ENCODE measurements around the gene DAB1. TPM values are rescaled to one million over a fixed set of nuclear protein-coding genes. Genes with fewer than 3 reads are reported as not detected.

Gene DAB1
- total and polyA plus RNA-seq, 2 of the 8 experiments (the other 6 are each of a cell fraction or from before 2014, with no cell fraction given) = 4.4 to 11.8 TPM

DNA sequence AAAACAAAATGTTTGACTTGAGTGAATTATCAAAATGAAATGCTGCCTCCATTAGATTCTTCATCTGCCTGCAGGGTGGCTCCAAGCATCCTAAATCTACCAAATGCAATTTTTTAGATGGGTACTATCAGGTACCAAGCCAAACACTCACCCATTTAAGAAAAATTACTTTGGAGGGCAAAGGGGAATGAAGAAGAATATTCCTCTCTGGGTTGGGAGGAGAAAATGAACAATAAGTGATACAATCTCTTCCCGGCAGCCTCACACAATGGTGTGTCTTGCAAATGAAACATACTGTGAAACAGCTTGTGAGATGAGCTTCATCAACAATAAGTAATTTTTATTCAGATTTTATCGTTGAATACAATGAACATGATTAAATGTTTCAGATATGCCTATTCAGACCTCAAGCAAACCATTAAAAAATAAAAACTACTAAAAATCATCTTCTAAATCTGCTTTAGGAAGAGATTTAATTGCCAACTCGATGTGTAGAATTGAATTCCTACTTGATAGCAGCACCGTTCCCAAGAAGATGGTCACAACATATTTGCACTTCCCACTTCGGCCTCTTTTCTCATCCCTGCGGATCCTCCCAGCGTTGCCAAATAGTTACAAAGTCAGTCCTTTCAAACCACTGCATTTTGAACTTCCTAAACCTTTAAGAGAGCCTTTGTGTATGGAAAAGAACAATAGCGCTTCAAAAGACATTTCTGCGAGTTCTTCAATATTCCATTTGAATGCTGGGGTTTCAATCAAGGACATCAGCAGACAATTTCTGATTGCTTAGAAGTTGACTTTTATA lies 2.7 kb downstream of the DAB1 start:
- peaks cover 0 to 15% (median 1%) of the 10 kb centered on the region in 4 experiments; a peak in 5 of 7 replicates for H3K4me1 ChIP-seq (replicated peaks in 1 of 4; ENCODE audit: control insufficient read depth in 3 of 4, insufficient read depth in 4 of 4, low read length in 3 of 4)
- H2BK20ac ChIP-seq (ENCODE audit: low read length) = no peak overlapping the region
- WGBS, 2 experiments (ENCODE audit: extremely low coverage in 1 of 2, insufficient coverage in 1 of 2, insufficient read length in 1 of 2, insufficient replicate concordance in 2 of 2, low coverage in 1 of 2, low lambda C conversion rate in 2 of 2, missing lambda C conversion rate in 1 of 2) = 17% methylated on average over 9 of the region's 9 CpGs; no CpG with 5 or more reads in 1 of the 2 experiments
- no peaks in the 10 kb centered on the region for H3K36me3 ChIP-seq (ENCODE audit: control insufficient read depth in 2 of 4, insufficient read depth in 4 of 4, low read length in 3 of 4)
- H3K4ac ChIP-seq (replicated peaks; ENCODE audit: insufficient read length, low read depth, low read length) = no peak overlapping the region
- H3K14ac ChIP-seq (ENCODE audit: insufficient read length) = no peak overlapping the region
- CTCF ChIA-PET (ENCODE audit: partially characterized antibody) = interaction anchor here (1.6 kb wide), 1 partner anchor 74 kb away, joined by 3 read pairs; no protein-coding TSS in a partner anchor
- peaks cover 0 to 11% (median 1%) of the 10 kb centered on the region in 4 experiments; a peak in 3 of 7 replicates for H3K27me3 ChIP-seq (replicated peaks in 1 of 4; ENCODE audit: control insufficient read depth in 3 of 4, extremely low read depth in 1 of 4, insufficient read depth in 3 of 4, low read length in 3 of 4)
- H2BK15ac ChIP-seq (ENCODE audit: low read length) = no peak overlapping the region
- no peak overlapping the region; a peak in 2 of 7 replicates for H3K9ac ChIP-seq (replicated peaks in 1 of 4; ENCODE audit: extremely low read depth in 1 of 4, low read depth in 3 of 4, low read length in 3 of 4)
- no peak overlapping the region for H3K23ac ChIP-seq (ENCODE audit: insufficient read length)
- no peak overlapping the region for H3K27ac ChIP-seq (ENCODE audit: low read depth, low read length)
- DNase-seq (ENCODE audit: low read depth in 1 of 2, low spot score in 2 of 2) = no peak
- H3K18ac ChIP-seq (ENCODE audit: extremely low read depth, low read length) = no peak overlapping the region
- no peak overlapping the region for H2BK12ac ChIP-seq (ENCODE audit: low read depth, low read length)
- H2AFZ ChIP-seq (ENCODE audit: low read length) = no peak overlapping the region
- H2BK120ac ChIP-seq (replicated peaks; ENCODE audit: low read depth, low read length) = no peak overlapping the region
- H3K4me2 ChIP-seq (ENCODE audit: insufficient read depth in 1 of 2, low read depth in 2 of 2, low read length in 2 of 2) = peak overlapping the region; percentile 78 to 100
- peak overlapping the region; percentile 18 to 81 (median 39); a peak in 5 of 8 replicates for H3K4me3 ChIP-seq (ENCODE audit: extremely low read depth in 1 of 4, insufficient read depth in 2 of 4, low read depth in 3 of 4, low read length in 4 of 4)
- no peak overlapping the region for H4K8ac ChIP-seq (ENCODE audit: extremely low read depth, insufficient read depth, low read length)
- no peak overlapping the region for H2AK5ac ChIP-seq (ENCODE audit: low read depth, low read length)
- FAIRE-seq = peak; percentile 28
- no peak overlapping the region for H3K56ac ChIP-seq (replicated peaks; ENCODE audit: insufficient read length, low read depth, low read length)
- peaks cover 0 to 3% of the 10 kb centered on the region in 2 experiments; a peak in 1 of 4 replicates for H3K79me2 ChIP-seq (ENCODE audit: control insufficient read depth in 1 of 2, insufficient read depth in 2 of 2, low read length in 2 of 2)
- H4K20me1 ChIP-seq (replicated peaks in 1 of 2; ENCODE audit: control insufficient read depth in 1 of 2, insufficient read depth in 2 of 2, low read length in 2 of 2) = no peaks in the 10 kb centered on the region
- H4K91ac ChIP-seq (replicated peaks; ENCODE audit: insufficient read length, low read length) = no peak overlapping the region
- POLR2A ChIA-PET (ENCODE audit: partially characterized antibody) = no interaction called here
- no peak overlapping the region for H4K5ac ChIP-seq (ENCODE audit: insufficient read length, low read depth, low read length)
- H3K79me1 ChIP-seq (ENCODE audit: low read depth, low read length) = no peaks in the 10 kb centered on the region
- no peaks in the 10 kb centered on the region for H3K9me3 ChIP-seq (ENCODE audit: insufficient read depth in 2 of 2, low read depth in 1 of 2, low read length in 1 of 2)
- peaks cover 19% of the 10 kb centered on the region for H3K23me2 ChIP-seq (ENCODE audit: low read depth, low read length)
- H2BK5ac ChIP-seq (ENCODE audit: low read depth, low read length) = no peak overlapping the region
- TF ChIP-seq RBBP5 (IDR thresholded peaks at IDR 0.05; ENCODE audit: borderline replicate concordance, low read depth, low read length) = no peak
- no peak for TF ChIP-seq RFX5 (IDR thresholded peaks at IDR 0.05; ENCODE audit: borderline replicate concordance, low read depth, low read length)
- no peak for TF ChIP-seq HDAC2 (IDR thresholded peaks at IDR 0.05; ENCODE audit: borderline replicate concordance in 1 of 2, low read depth in 2 of 2, low read length in 2 of 2)
- no peak for TF ChIP-seq POU5F1 (IDR thresholded peaks at IDR 0.05; ENCODE audit: low read depth, low read length)
- TF ChIP-seq TCF12 (IDR thresholded peaks at IDR 0.05; ENCODE audit: low read depth, low read length) = no peak
- no peak for TF ChIP-seq SP1 (IDR thresholded peaks at IDR 0.05; ENCODE audit: low read depth, low read length)
- no peak for TF ChIP-seq SP2 (IDR thresholded peaks at IDR 0.05; ENCODE audit: low read length)
- no peak for TF ChIP-seq BACH1 (IDR thresholded peaks at IDR 0.05; ENCODE audit: low read length)
- no peak for TF ChIP-seq SAP30 (IDR thresholded peaks at IDR 0.05; ENCODE audit: insufficient read depth, insufficient replicate concordance, low read length)
- TF ChIP-seq EZH2 (IDR thresholded peaks at IDR 0.05; ENCODE audit: low read depth, low read length, severe bottlenecking) = no peak
- TF ChIP-seq KDM1A (IDR thresholded peaks at IDR 0.05; ENCODE audit: borderline replicate concordance, low read length) = no peak
- no peak for TF ChIP-seq BRCA1 (IDR thresholded peaks at IDR 0.05; ENCODE audit: low read depth, low read length)

Data from H1 (cell line).